Smooth muscle cell of the brain vasculature (primary cell): ENCODE results near the gene UGT1A4.

Experiments used
- DNase-seq: peaks from one replicate; pipeline ENCODE4 v3.0.0-alpha.2; 2012; ENCODE audit warnings: low read depth, low spot score

The UGT1A4 gene

GRCh38 chr2:233718552-233718951, at the start of gene UGT1A4:
Gene UGT1A4 (plus strand): TSS chr2:233718736. CDS start chr2:233718821, 85 bp downstream.
- DNase-seq: no peak

GRCh38 chr2:233671290-233672161, 47.0 kb upstream of the UGT1A4 start, which contains the start of gene UGT1A9:
Gene UGT1A9 (plus strand): TSS chr2:233671898. CDS start chr2:233671935, 37 bp downstream.
- no peak for DNase-seq

- no peak for DNase-seq
Measured at GRCh38 chr2:233672886-233673285, 45.6 kb upstream of the UGT1A4 start.

GRCh38 chr2:233673896-233674295, 44.6 kb upstream of the UGT1A4 start:
- no peak for DNase-seq

GRCh38 chr2:233674314-233674713, 44.2 kb upstream of the UGT1A4 start:
- DNase-seq: no peak

- no peak for DNase-seq
Measured at GRCh38 chr2:233674995-233675394, 43.5 kb upstream of the UGT1A4 start.

GRCh38 chr2:233676046-233676445, 42.5 kb upstream of the UGT1A4 start:
- peak; percentile 9 for DNase-seq

GRCh38 chr2:233679196-233679595, 39.3 kb upstream of the UGT1A4 start:
- no peak for DNase-seq

- no peak for DNase-seq
Measured at GRCh38 chr2:233680361-233681045, 38.0 kb upstream of the UGT1A4 start.

GRCh38 chr2:233681521-233682099, 36.9 kb upstream of the UGT1A4 start, which contains the start of gene UGT1A7:
Gene UGT1A7 (plus strand): TSS chr2:233681901. CDS start chr2:233681938, 37 bp downstream.
- no peak for DNase-seq

GRCh38 chr2:233684640-233685039, 33.9 kb upstream of the UGT1A4 start:
- no peak for DNase-seq

- DNase-seq: no peak
Measured at GRCh38 chr2:233686928-233687327, 31.6 kb upstream of the UGT1A4 start.

GRCh38 chr2:233688341-233688740, 30.2 kb upstream of the UGT1A4 start:
- no peak for DNase-seq

- DNase-seq: no peak
Measured at GRCh38 chr2:233689031-233689430, 29.5 kb upstream of the UGT1A4 start.

GRCh38 chr2:233689501-233689900, 29.0 kb upstream of the UGT1A4 start:
- no peak for DNase-seq

GRCh38 chr2:233690444-233690843, 28.1 kb upstream of the UGT1A4 start:
- DNase-seq: no peak

GRCh38 chr2:233691443-233692433, 26.8 kb upstream of the UGT1A4 start:
- no peak for DNase-seq

GRCh38 chr2:233692648-233693047, 25.9 kb upstream of the UGT1A4 start, which contains the start of gene UGT1A6:
Gene UGT1A6 (plus strand): TSS chr2:233692890. CDS start chr2:233693005, 115 bp downstream.
- no peak for DNase-seq

- DNase-seq: no peak
Measured at GRCh38 chr2:233693963-233694362, 24.6 kb upstream of the UGT1A4 start.

GRCh38 chr2:233698740-233699139, 19.8 kb upstream of the UGT1A4 start:
- no peak for DNase-seq
